GM12878 (cell line): ENCODE data around the gene RPL36. TPM values are rescaled to one million over a fixed set of nuclear protein-coding genes. Genes with fewer than 3 reads are reported as not detected.

Experiments used
- ATAC-seq: fragments of 200-7000 bp; cut with Tn5 transposase; 3 replicates; pipeline ENCODE4 v1.9.1; 2020; ENCODE audit warnings: mild to moderate bottlenecking, moderate library complexity
- BruUV-seq: library from RNA; stranded (reverse); fragments of 400-500 nt; replicated peaks from 2 replicates; lab custom pipeline; 2021; lab: Mats Ljungman, UMichigan
- CTCF ChIA-PET: fragments of 300-600 bp; sonication (Branson Sonifier 250); formaldehyde crosslinking; extraction: SDS; loops from one replicate; lab custom pipeline; 2021; ENCODE audit warnings: inconsistent platforms; lab: Yijun Ruan, JAX
- POLR2A ChIA-PET: fragments of 350-600 bp; formaldehyde crosslinking; extraction: SDS; loops from one replicate; lab custom pipeline; 2021; ENCODE audit warnings: inconsistent platforms; lab: Charles Lee
- RAD21 ChIA-PET: fragments of 300-600 bp; sonication (Branson Sonifier 250); formaldehyde crosslinking; loops from one replicate; lab custom pipeline; 2023; ENCODE audit warnings: antibody characterized with exemption; ENCODE audit not compliant: unreplicated experiment; lab: Charles Lee
- SMC1A ChIA-PET: fragments of 300-600 bp; sonication (Branson Sonifier 250); formaldehyde crosslinking; loops from one replicate; lab custom pipeline; 2023; ENCODE audit not compliant: unreplicated experiment, uncharacterized antibody; lab: Charles Lee
- DNase-seq: peaks from one replicate; pipeline ENCODE4 v3.0.0-alpha.2; 2011; ENCODE audit warnings: low read depth, low spot score
- FAIRE-seq: peaks from 3 replicates; lab custom pipeline; 2011; peaks lifted over from hg19 to GRCh38; lab: Jason Lieb, UNC
- H2AFZ ChIP-seq: 2 replicates; pipeline ENCODE4 v1.6.0; 2011; ENCODE audit warnings: low read depth, low read length, control low read depth; ENCODE audit not compliant: control insufficient read depth
- H3K27ac ChIP-seq: 2 replicates; pipeline ENCODE4 v1.5.1; 2011; ENCODE audit warnings: control low read depth; ENCODE audit not compliant: control insufficient read depth, insufficient read depth
- H3K27me3 ChIP-seq, 2 experiments: replicated peaks in 1 of 2; 2 replicates each; pipeline versions ENCODE4 v1.6.0 to v1.6.1; 2011; ENCODE audit warnings: low read length in 1 of 2; ENCODE audit not compliant: control insufficient read depth in 2 of 2, insufficient read depth in 2 of 2
- H3K36me3 ChIP-seq, 2 experiments: 2 replicates each; pipeline ENCODE4 v1.5.1; 2011; ENCODE audit warnings: low read length in 1 of 2; ENCODE audit not compliant: control insufficient read depth in 2 of 2, insufficient read depth in 2 of 2
- H3K4me1 ChIP-seq: 2 replicates; pipeline ENCODE4 v1.6.1; 2011; ENCODE audit warnings: mild to moderate bottlenecking, low read length, moderate library complexity, mixed read lengths; ENCODE audit not compliant: control insufficient read depth, insufficient read depth
- H3K4me2 ChIP-seq: 2 replicates; pipeline ENCODE4 v1.6.0; 2011; ENCODE audit warnings: control low read depth; ENCODE audit not compliant: control insufficient read depth, insufficient read depth
- H3K4me3 ChIP-seq: fragments of 200-600 bp; sonication (generic); 2 replicates; pipeline ENCODE4 v1.5.1; 2016
- H3K79me2 ChIP-seq: 2 replicates; pipeline ENCODE4 v1.6.0; 2011; ENCODE audit warnings: low read length; ENCODE audit not compliant: control insufficient read depth, insufficient read depth
- H3K9ac ChIP-seq: 2 replicates; pipeline ENCODE4 v1.8.0; 2011; ENCODE audit warnings: low read length, control low read depth, mixed read lengths; ENCODE audit not compliant: control insufficient read depth, insufficient read depth
- H3K9me3 ChIP-seq: replicated peaks from 3 replicates; pipeline ENCODE4 v1.5.1; 2011; ENCODE audit warnings: mild to moderate bottlenecking, low read length; ENCODE audit not compliant: control insufficient read depth, insufficient read depth
- H4K20me1 ChIP-seq: 2 replicates; pipeline ENCODE4 v1.6.0; 2011; ENCODE audit not compliant: control insufficient read depth, insufficient read depth
- BMI1 ChIP-seq: fragments of 450-650 bp; IDR thresholded peaks from 2 replicates; pipeline ENCODE4 v1.6.1; 2016; ENCODE audit warnings: mild to moderate bottlenecking, moderate library complexity, borderline replicate concordance
- DPF2 ChIP-seq: fragments of 450-650 bp; IDR thresholded peaks from 2 replicates; pipeline ENCODE4 v1.6.1; 2017; ENCODE audit warnings: mild to moderate bottlenecking
- EP300 ChIP-seq, 2 experiments: fragments of 150-350 bp in 1 of 2; IDR thresholded peaks; 2 replicates each; pipeline ENCODE4 v1.6.1; 2011 to 2012; ENCODE audit warnings: low read depth in 2 of 2, low read length in 2 of 2, borderline replicate concordance in 1 of 2, improper control_type of control experiment in 1 of 2, inconsistent platforms in 1 of 2; ENCODE audit not compliant: control insufficient read depth in 1 of 2
- ETV6 ChIP-seq, 2 experiments: fragments of 450-650 bp in 1 of 2; IDR thresholded peaks in 1 of 2; conservative IDR thresholded peaks in 1 of 2; 2 replicates each; pipeline ENCODE4 v1.6.1; 2014; ENCODE audit warnings: antibody characterized with exemption in 1 of 2, borderline replicate concordance in 1 of 2, low read depth in 1 of 2, mild to moderate bottlenecking in 1 of 2, moderate library complexity in 1 of 2
- HCFC1 ChIP-seq: fragments of 150-350 bp; IDR thresholded peaks from 2 replicates; pipeline ENCODE4 v1.6.1; 2014; ENCODE audit warnings: low read length
- HDGF ChIP-seq: fragments of 450-650 bp; IDR thresholded peaks from 2 replicates; pipeline ENCODE4 v1.6.1; 2016; ENCODE audit warnings: antibody characterized with exemption
- IKZF2 ChIP-seq, 2 experiments: fragments of 450-650 bp; IDR thresholded peaks; 2 replicates each; pipeline ENCODE4 v1.6.1; 2017; ENCODE audit warnings: mild to moderate bottlenecking in 2 of 2, moderate library complexity in 2 of 2
- IRF4 ChIP-seq: IDR thresholded peaks from 2 replicates; pipeline ENCODE4 v1.6.1; 2011; ENCODE audit warnings: low read depth, low read length
- LARP7 ChIP-seq: fragments of 450-650 bp; IDR thresholded peaks from 2 replicates; pipeline ENCODE4 v1.6.1; 2017; ENCODE audit warnings: mild to moderate bottlenecking
- MAX ChIP-seq: IDR thresholded peaks from 2 replicates; pipeline ENCODE4 v1.6.1; 2012; ENCODE audit warnings: low read depth, low read length, improper control_type of control experiment
- NFIC ChIP-seq: IDR thresholded peaks from 2 replicates; pipeline ENCODE4 v1.6.1; 2012; ENCODE audit warnings: low read depth, mild to moderate bottlenecking, inconsistent platforms, low read length, moderate library complexity
- NR2C2 ChIP-seq: IDR thresholded peaks from 2 replicates; pipeline ENCODE4 v1.6.1; 2011; ENCODE audit warnings: borderline replicate concordance, low read depth; ENCODE audit not compliant: control insufficient read depth, insufficient read length
- POLR2A ChIP-seq: IDR thresholded peaks from 2 replicates; pipeline ENCODE4 v1.6.1; 2011; ENCODE audit warnings: low read depth, mild to moderate bottlenecking, low read length
- SMAD5 ChIP-seq: IDR thresholded peaks from 2 replicates; pipeline ENCODE4 v1.6.1; 2016; ENCODE audit warnings: antibody characterized with exemption, low read depth
- SREBF1 ChIP-seq: IDR thresholded peaks from 2 replicates; pipeline ENCODE4 v1.6.1; 2012; ENCODE audit warnings: mild to moderate bottlenecking, low read length
- TBL1XR1 ChIP-seq: IDR thresholded peaks from 2 replicates; pipeline ENCODE4 v1.6.1; 2012; ENCODE audit warnings: low read depth, low read length, improper control_type of control experiment
- ZNF207 ChIP-seq: fragments of 450-650 bp; IDR thresholded peaks from 2 replicates; pipeline ENCODE4 v1.6.1; 2014; ENCODE audit warnings: antibody characterized with exemption, mild to moderate bottlenecking, borderline replicate concordance
- ZNF217 ChIP-seq: fragments of 450-650 bp; IDR thresholded peaks from 2 replicates; pipeline ENCODE4 v1.6.1; 2017; ENCODE audit warnings: antibody characterized with exemption, mild to moderate bottlenecking
- WGBS: methylation state at CpG from one replicate; pipeline ENCODE4 v1.1.6; 2016; ENCODE audit warnings: low lambda C conversion rate; ENCODE audit not compliant: insufficient replicate concordance, insufficient coverage; ENCODE audit errors: missing lambda C conversion rate; 5-methylcytosine and 5-hydroxymethylcytosine counted together
- in situ Hi-C: fragments of 300-500 bp; cut with MboI; formaldehyde crosslinking; loops from 9 replicates; pipeline ENCODE4 v1.14.3; 2018; ENCODE audit warnings: mixed read lengths
- intact Hi-C: fragments of 100-400 bp; cut with micrococcal nuclease; formaldehyde crosslinking; loops from one replicate; pipeline ENCODE4 v1.14.2; 2022; ENCODE audit not compliant: unreplicated experiment
- polyA plus RNA-seq, 11 experiments: library from polyadenylated mRNA; depleted of rRNA in 4 of 11; unstranded in 6 of 11; stranded (reverse) in 5 of 11; fragments of >200 nt; fragmentation: Nextera tagmentation in 4 of 11; fragmentation: Illumina TruSeq in 1 of 11; extraction: Ambion mirVana in 4 of 11; extraction: Trizol in 1 of 11; gene quantifications; 1 replicate in 1 of 11; 2 replicates in 10 of 11; pipeline versions ENCODE4 v1.2.1 to v1.2.3, GENCODE V29; 2011 to 2016; ENCODE audit warnings: inconsistent platforms in 2 of 11, missing spikeins in 2 of 11, low read depth in 1 of 11
- total RNA-seq, 4 experiments: library from RNA; depleted of rRNA in 3 of 4; stranded (reverse); fragments of >200 nt in 3 of 4; fragmentation: Illumina TruSeq in 1 of 4; extraction: Trizol in 1 of 4; gene quantifications; 2 replicates each; pipeline versions ENCODE4 v1.2.1 to v1.2.3, GENCODE V29; 2013 to 2021

Gene RPL36
- total and polyA plus RNA-seq, 10 of the 15 experiments (the other 5 are each of a cell fraction or from before 2014, with no cell fraction given), result 374 to 4,942 (median 2,053) TPM

GRCh38 chr19:5676105-5676771 lies 13.9 kb upstream of the RPL36 start (continued):
- TF ChIP-seq NFIC (no peak), POLR2A (no peak; the same call in none of the 2 replicates)

DNA sequence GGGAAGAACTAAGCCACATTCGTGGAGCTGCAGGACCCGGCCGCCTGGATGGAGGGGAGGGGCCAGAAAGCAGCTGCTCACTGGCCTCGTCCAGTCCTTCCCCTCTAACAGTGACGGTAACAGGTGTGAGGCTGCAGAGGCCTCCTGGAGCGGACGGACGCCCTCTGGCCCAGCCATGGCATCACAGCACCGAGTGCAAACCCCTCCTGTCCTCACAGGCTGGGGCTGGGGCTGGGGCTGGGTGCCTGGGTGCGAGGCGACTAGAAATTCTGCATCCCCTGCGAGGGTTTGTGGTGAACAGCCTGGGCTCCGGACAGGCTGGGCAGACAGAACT lies 13.4 kb upstream of the RPL36 start:
- CTCF ChIA-PET, result interaction anchor here (1.1 to 2.7 kb wide), 2 partner anchors 10 to 13 kb away, joined by 5 to 12 read pairs; partner anchors contain the start of gene RPL36

DNA sequence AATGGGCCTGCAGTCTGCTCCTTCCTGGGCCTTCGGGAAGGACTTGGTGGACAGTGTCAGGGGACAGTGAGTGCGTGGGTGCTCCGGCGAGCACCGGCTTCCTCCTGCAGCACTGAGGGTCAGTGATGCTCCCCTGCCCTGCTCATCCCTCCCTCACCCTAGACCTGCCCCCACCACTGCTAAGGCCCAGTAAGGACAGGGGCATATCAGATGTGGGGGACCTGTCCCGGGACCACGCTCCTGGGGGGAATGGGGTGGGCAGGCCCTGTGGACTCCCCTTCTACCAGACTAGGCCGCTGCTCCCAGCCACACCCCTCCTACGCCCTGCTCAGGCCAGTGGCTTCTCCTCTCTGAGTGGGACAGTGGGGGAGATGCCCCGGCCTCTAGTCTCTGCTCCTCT lies 13.0 kb upstream of the RPL36 start:
- DNase-seq (no peak), FAIRE-seq (no peak), ATAC-seq (no peak)
- Histone ChIP-seq H3K27me3 (no peaks in the 10 kb centered on the region), H3K9me3 (no peaks in the 10 kb centered on the region), H3K27ac (no peak overlapping the region), H3K4me2 (no peak overlapping the region), H4K20me1 (no peaks in the 10 kb centered on the region), H3K79me2 (peaks cover 12% of the 10 kb centered on the region), H3K4me1 (peaks cover 5% of the 10 kb centered on the region; the same call in 1 of the 2 replicates), H3K9ac (no peak overlapping the region), H3K36me3 (peaks cover 2% of the 10 kb centered on the region in 2 experiments; a peak in 2 of 4 replicates), H2AFZ (no peak overlapping the region), H3K4me3 (no peak overlapping the region)
- 98% methylated on average over 10 of the region's 10 CpGs for WGBS
- ChIA-PET SMC1A (no interaction called here), RAD21 (no interaction called here), CTCF (interaction anchor here (1.1 to 2.7 kb wide), 2 partner anchors 10 to 12 kb away, joined by 5 to 12 read pairs; partner anchors contain the start of gene RPL36), POLR2A (no interaction called here)
- intact Hi-C loops, result no loop called here
- no TSS peak for BruUV-seq
- in situ Hi-C loops, result no loop called here
- TF ChIP-seq ETV6 (conservative IDR thresholded peaks at IDR 0.05 in 1 of 2, IDR thresholded peaks at IDR 0.05 in 1 of 2; ENCODE audit: borderline replicate concordance in 1 of 2, low read depth in 1 of 2) (no peak), IRF4 (no peak), SREBF1 (no peak), BMI1 (no peak), ZNF217 (no peak), HCFC1 (no peak), DPF2 (no peak), TBL1XR1 (no peak), EP300 (IDR thresholded peaks at IDR 0.05; ENCODE audit: borderline replicate concordance in 1 of 2, control insufficient read depth in 1 of 2, low read depth in 2 of 2, low read length in 2 of 2) (no peak), IKZF2 (IDR thresholded peaks at IDR 0.05) (no peak), NR2C2 (no peak), HDGF (no peak), MAX (no peak), SMAD5 (no peak), LARP7 (no peak)

More for the DNA sequence above, 13.4 kb upstream of the RPL36 start:
- DNase-seq, result no peak
- Histone ChIP-seq H3K4me1 (peaks cover 5% of the 10 kb centered on the region; the same call in 1 of the 2 replicates), H3K4me3 (no peak overlapping the region), H2AFZ (no peak overlapping the region), H3K27ac (no peak overlapping the region), H3K79me2 (peaks cover 12% of the 10 kb centered on the region), H3K36me3 (peaks cover 2 to 5% of the 10 kb centered on the region in 2 experiments; a peak in 2 of 4 replicates), H3K9me3 (no peaks in the 10 kb centered on the region), H4K20me1 (no peaks in the 10 kb centered on the region), H3K9ac (no peak overlapping the region), H3K27me3 (no peaks in the 10 kb centered on the region), H3K4me2 (no peak overlapping the region)
- TF ChIP-seq POLR2A (peak; percentile 11), ZNF207 (no peak)
- RAD21 ChIA-PET, result no interaction called here
- intact Hi-C loops (no loop called here), in situ Hi-C loops (no loop called here)
- no TSS peak for BruUV-seq
- 90% methylated on average over 13 of the region's 13 CpGs for WGBS
- POLR2A ChIA-PET, result no interaction called here
- ATAC-seq, result no peak
- SMC1A ChIA-PET, result interaction anchor here (1.0 kb wide), 1 partner anchor 10 kb away, joined by 4 read pairs; no protein-coding TSS in a partner anchor
- no peak for FAIRE-seq
